K562 (cell line): ENCODE measurements around the gene PPP1CA. TPM values are rescaled to one million over a fixed set of nuclear protein-coding genes. Genes with fewer than 3 reads are reported as not detected.

Source experiments
- CHAMP1 ChIP-seq: fragments of 450-650 bp; IDR thresholded peaks from 2 replicates; pipeline ENCODE4 v1.6.1; 2016; ENCODE audit warnings: mild to moderate bottlenecking
- E2F8 ChIP-seq: fragments of 450-650 bp; IDR thresholded peaks from 2 replicates; pipeline ENCODE4 v1.7.1; 2018; ENCODE audit warnings: mild to moderate bottlenecking, low read depth; ENCODE audit not compliant: partially characterized antibody
- FUS ChIP-seq: fragments of 200-400 bp; formaldehyde crosslinking; optimal IDR thresholded peaks from 2 replicates; pipeline ENCODE3; 2017; ENCODE audit warnings: low read depth, low read length
- HCFC1 ChIP-seq: IDR thresholded peaks from 2 replicates; pipeline ENCODE4 v1.6.1; 2012; ENCODE audit warnings: low read depth, low read length, improper control_type of control experiment
- HINFP ChIP-seq: fragments of 450-650 bp; conservative IDR thresholded peaks from 2 replicates; pipeline ENCODE4 v1.6.1; 2016; ENCODE audit warnings: missing genetic modification characterization, low read depth, mild to moderate bottlenecking, control low read depth, missing compliant biosample characterization
- IFI16 ChIP-seq: fragments of 250-450 bp; sonication (Bioruptor Pico); IDR thresholded peaks from 2 replicates; pipeline ENCODE4 v2.1.2; 2022; ENCODE audit warnings: mild to moderate bottlenecking, inconsistent platforms
- SREBF2 ChIP-seq: sonication (generic); formaldehyde crosslinking; IDR thresholded peaks from 2 replicates; pipeline ENCODE4 v1.4.0; 2020; ENCODE audit warnings: mild to moderate bottlenecking, missing genetic modification reagents
- THAP7 ChIP-seq: fragments of 250-450 bp; sonication (Bioruptor Pico); IDR thresholded peaks from 2 replicates; pipeline ENCODE4 v1.5.0; 2021
- ZBTB17 ChIP-seq: fragments of 450-650 bp; formaldehyde crosslinking; IDR thresholded peaks from 2 replicates; pipeline ENCODE4 v1.4.0; 2020; ENCODE audit warnings: mild to moderate bottlenecking
- ZKSCAN1 ChIP-seq: fragments of 150-350 bp; IDR thresholded peaks from 2 replicates; pipeline ENCODE4 v1.6.1; 2016; ENCODE audit warnings: low read depth, low read length
- ZMIZ1 ChIP-seq, 2 experiments: fragments of 150-350 bp in 1 of 2; IDR thresholded peaks; 2 replicates each; pipeline ENCODE4 v1.6.1; 2012 to 2016; ENCODE audit warnings: low read depth in 2 of 2, low read length in 2 of 2, mild to moderate bottlenecking in 1 of 2, moderate library complexity in 1 of 2
- ZNF175 ChIP-seq: fragments of 200-800 bp; sonication (Bioruptor generic); IDR thresholded peaks from 2 replicates; pipeline ENCODE4 v1.6.1; 2016; ENCODE audit warnings: low read depth, mild to moderate bottlenecking, missing genetic modification characterization, missing compliant biosample characterization
- ZNF184 ChIP-seq: sonication (generic); formaldehyde crosslinking; IDR thresholded peaks from 2 replicates; pipeline ENCODE4 v1.5.0; 2020; ENCODE audit warnings: missing genetic modification reagents
- ZNF57 ChIP-seq: fragments of 450-650 bp; formaldehyde crosslinking; IDR thresholded peaks from 2 replicates; pipeline ENCODE4 v1.4.0; 2020; ENCODE audit warnings: mild to moderate bottlenecking, moderate library complexity
- polyA plus RNA-seq, 8 experiments: library from polyadenylated mRNA; depleted of rRNA in 4 of 8; stranded (reverse) in 5 of 8; unstranded in 3 of 8; fragments of >200 nt; fragmentation: Nextera tagmentation in 2 of 8; fragmentation: Illumina TruSeq in 1 of 8; extraction: Ambion mirVana in 2 of 8; extraction: Trizol in 1 of 8; gene quantifications; 2 replicates each; pipeline versions ENCODE4 v1.2.1 to v1.2.3, GENCODE V29; 2011 to 2014; ENCODE audit warnings: inconsistent platforms in 1 of 8, missing spikeins in 1 of 8
- total RNA-seq, 7 experiments: library from RNA; depleted of rRNA in 6 of 7; stranded (reverse); fragments of >200 nt in 6 of 7; fragmentation: Illumina TruSeq in 2 of 7; extraction: Trizol in 2 of 7; gene quantifications; 2 replicates each; pipeline versions ENCODE4 v1.2.1 to v1.2.3, GENCODE V29; 2011 to 2021; ENCODE audit warnings: low replicate concordance in 1 of 7

Gene PPP1CA
- total and polyA plus RNA-seq, 9 of the 15 experiments (the other 6 are each of a cell fraction or from before 2014, with no cell fraction given) = 18.2 to 242 (median 188) TPM

GRCh38 chr11:67420646-67421429 is 19.2 kb upstream of the PPP1CA start (continued):
- TF ChIP-seq ZMIZ1 (IDR thresholded peaks at IDR 0.05; ENCODE audit: low read depth in 2 of 2, low read length in 2 of 2) (no peak), HINFP (no peak), ZNF57 (CRISPR knock-in tag) (no peak), ZBTB17 (peak; percentile 65; the same call in 1 of the 2 replicates), E2F8 (no peak), FUS (peak; percentile 68), ZNF175 (CRISPR knock-in tag) (0 out of 2 replicates have a peak, but pooled peaks have one; percentile 32), IFI16 (CRISPR knock-in tag) (no peak), THAP7 (no peak), HCFC1 (no peak), ZNF184 (CRISPR knock-in tag) (no peak), SREBF2 (CRISPR knock-in tag) (no peak), ZKSCAN1 (no peak), CHAMP1 (no peak)
